ENCODE data around the gene SACM1L. TPM values are rescaled to one million over a fixed set of nuclear protein-coding genes. Genes with fewer than 3 reads are reported as not detected.

SACM1L gene
- total RNA-seq, 1 experiment from 2014 or later, result 31.6 TPM

DNA sequence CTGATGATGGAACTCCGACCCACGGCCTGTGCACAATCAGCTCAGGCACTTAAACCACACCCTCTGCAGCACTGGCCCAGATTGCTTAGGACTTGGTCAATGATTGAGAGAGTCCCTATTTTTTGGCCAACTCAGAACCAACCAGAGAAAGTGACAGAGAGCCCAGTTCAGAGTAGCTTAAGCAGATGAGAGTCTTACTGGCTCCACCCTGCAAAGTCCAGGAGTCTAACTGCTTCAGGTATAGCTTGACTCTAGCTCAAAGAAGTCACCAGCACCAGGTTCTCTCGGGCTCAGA, 87.1 kb downstream of the SACM1L start:
- no peak overlapping the region for H3K27ac ChIP-seq (ENCODE audit: low read length)
- no peaks in the 10 kb centered on the region for H3K36me3 ChIP-seq (ENCODE audit: control insufficient read depth, insufficient read depth, low read length)
- H3K27me3 ChIP-seq (ENCODE audit: control insufficient read depth, insufficient read depth, low read length), result no peaks in the 10 kb centered on the region
- no peak for ATAC-seq
- no peak for TF ChIP-seq POLR2AphosphoS5 (IDR thresholded peaks at IDR 0.05; ENCODE audit: low read depth, low read length)
- TF ChIP-seq, protein P1, sequence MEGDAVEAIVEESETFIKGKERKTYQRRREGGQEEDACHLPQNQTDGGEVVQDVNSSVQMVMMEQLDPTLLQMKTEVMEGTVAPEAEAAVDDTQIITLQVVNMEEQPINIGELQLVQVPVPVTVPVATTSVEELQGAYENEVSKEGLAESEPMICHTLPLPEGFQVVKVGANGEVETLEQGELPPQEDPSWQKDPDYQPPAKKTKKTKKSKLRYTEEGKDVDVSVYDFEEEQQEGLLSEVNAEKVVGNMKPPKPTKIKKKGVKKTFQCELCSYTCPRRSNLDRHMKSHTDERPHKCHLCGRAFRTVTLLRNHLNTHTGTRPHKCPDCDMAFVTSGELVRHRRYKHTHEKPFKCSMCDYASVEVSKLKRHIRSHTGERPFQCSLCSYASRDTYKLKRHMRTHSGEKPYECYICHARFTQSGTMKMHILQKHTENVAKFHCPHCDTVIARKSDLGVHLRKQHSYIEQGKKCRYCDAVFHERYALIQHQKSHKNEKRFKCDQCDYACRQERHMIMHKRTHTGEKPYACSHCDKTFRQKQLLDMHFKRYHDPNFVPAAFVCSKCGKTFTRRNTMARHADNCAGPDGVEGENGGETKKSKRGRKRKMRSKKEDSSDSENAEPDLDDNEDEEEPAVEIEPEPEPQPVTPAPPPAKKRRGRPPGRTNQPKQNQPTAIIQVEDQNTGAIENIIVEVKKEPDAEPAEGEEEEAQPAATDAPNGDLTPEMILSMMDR (IDR thresholded peaks at IDR 0.05), result no peak
- no peak for TF ChIP-seq TCF7L2 (IDR thresholded peaks at IDR 0.05; ENCODE audit: low read depth, low read length)
- no peak for TF ChIP-seq SIN3A (IDR thresholded peaks at IDR 0.05; ENCODE audit: borderline replicate concordance, insufficient read depth, low read depth, low read length)
- TF ChIP-seq, protein P2, sequence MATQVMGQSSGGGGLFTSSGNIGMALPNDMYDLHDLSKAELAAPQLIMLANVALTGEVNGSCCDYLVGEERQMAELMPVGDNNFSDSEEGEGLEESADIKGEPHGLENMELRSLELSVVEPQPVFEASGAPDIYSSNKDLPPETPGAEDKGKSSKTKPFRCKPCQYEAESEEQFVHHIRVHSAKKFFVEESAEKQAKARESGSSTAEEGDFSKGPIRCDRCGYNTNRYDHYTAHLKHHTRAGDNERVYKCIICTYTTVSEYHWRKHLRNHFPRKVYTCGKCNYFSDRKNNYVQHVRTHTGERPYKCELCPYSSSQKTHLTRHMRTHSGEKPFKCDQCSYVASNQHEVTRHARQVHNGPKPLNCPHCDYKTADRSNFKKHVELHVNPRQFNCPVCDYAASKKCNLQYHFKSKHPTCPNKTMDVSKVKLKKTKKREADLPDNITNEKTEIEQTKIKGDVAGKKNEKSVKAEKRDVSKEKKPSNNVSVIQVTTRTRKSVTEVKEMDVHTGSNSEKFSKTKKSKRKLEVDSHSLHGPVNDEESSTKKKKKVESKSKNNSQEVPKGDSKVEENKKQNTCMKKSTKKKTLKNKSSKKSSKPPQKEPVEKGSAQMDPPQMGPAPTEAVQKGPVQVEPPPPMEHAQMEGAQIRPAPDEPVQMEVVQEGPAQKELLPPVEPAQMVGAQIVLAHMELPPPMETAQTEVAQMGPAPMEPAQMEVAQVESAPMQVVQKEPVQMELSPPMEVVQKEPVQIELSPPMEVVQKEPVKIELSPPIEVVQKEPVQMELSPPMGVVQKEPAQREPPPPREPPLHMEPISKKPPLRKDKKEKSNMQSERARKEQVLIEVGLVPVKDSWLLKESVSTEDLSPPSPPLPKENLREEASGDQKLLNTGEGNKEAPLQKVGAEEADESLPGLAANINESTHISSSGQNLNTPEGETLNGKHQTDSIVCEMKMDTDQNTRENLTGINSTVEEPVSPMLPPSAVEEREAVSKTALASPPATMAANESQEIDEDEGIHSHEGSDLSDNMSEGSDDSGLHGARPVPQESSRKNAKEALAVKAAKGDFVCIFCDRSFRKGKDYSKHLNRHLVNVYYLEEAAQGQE (IDR thresholded peaks at IDR 0.05; ENCODE audit: insufficient read depth in 1 of 2, low read depth in 2 of 2, low read length in 1 of 2), result no peak
- POLR2A ChIA-PET, result no interaction called here
- no peaks in the 10 kb centered on the region for H3K9me3 ChIP-seq (ENCODE audit: control insufficient read depth, insufficient read depth, low read depth, low read length)
- BruUV-seq (replicated peaks), result no TSS peak
- DNase-seq (ENCODE audit: low read depth, low spot score), result no peak
- in situ Hi-C loops (cut with HindIII; ENCODE audit: low pct_unique_long_range_greater_than_20kb, low sequenced_read_pairs) (no loop called here), intact Hi-C loops (cut with micrococcal nuclease; ENCODE audit: unreplicated experiment) (no loop called here)
- no peaks in the 10 kb centered on the region for H3K4me1 ChIP-seq (ENCODE audit: control insufficient read depth, insufficient read depth, low read length)
- CTCF ChIA-PET, result no interaction called here
- H3K4me3 ChIP-seq (ENCODE audit: low read depth in 2 of 2, low read length in 2 of 2), result no peak overlapping the region

DNA sequence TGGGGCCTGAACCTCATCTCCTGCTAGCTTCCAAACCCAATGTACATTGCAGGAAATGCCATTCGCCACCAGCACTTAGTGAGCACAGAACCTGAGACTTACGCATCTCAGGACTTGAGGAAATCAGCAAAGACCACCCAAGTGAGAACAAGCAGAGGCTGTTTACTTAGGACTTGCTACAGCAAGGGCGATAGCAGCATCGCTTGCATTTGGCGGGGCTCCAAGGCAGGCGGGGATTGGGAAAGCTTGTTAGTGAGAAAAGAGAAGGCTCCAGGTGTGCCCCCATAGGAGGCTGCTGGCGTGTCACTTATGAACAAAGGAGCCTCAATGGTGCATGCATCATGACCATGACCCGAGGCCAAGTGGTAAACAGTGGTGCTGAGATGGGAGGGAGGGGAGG, 87.4 kb downstream of the SACM1L start:
- Histone ChIP-seq H3K4me1 (ENCODE audit: control insufficient read depth, insufficient read depth, low read length) (no peaks in the 10 kb centered on the region), H3K27ac (ENCODE audit: low read length) (no peak overlapping the region), H3K9me3 (ENCODE audit: control insufficient read depth, insufficient read depth, low read depth, low read length) (no peaks in the 10 kb centered on the region), H3K4me3 (ENCODE audit: low read depth in 2 of 2, low read length in 2 of 2) (no peak overlapping the region), H3K36me3 (ENCODE audit: control insufficient read depth, insufficient read depth, low read length) (no peaks in the 10 kb centered on the region), H3K27me3 (ENCODE audit: control insufficient read depth, insufficient read depth, low read length) (no peaks in the 10 kb centered on the region)
- no peak for ATAC-seq
- BruUV-seq (replicated peaks), result no TSS peak
- DNase-seq (ENCODE audit: low read depth, low spot score), result no peak
- CTCF ChIA-PET, result no interaction called here
- intact Hi-C loops (cut with micrococcal nuclease; ENCODE audit: unreplicated experiment), result no loop called here
- TF ChIP-seq, protein P1 (IDR thresholded peaks at IDR 0.05), result no peak
- TF ChIP-seq TCF7L2 (IDR thresholded peaks at IDR 0.05; ENCODE audit: low read depth, low read length), result no peak
- TF ChIP-seq, protein P2 (IDR thresholded peaks at IDR 0.05; ENCODE audit: insufficient read depth in 1 of 2, low read depth in 2 of 2, low read length in 1 of 2), result no peak
- TF ChIP-seq SIN3A (IDR thresholded peaks at IDR 0.05; ENCODE audit: borderline replicate concordance, insufficient read depth, low read depth, low read length), result no peak
- TF ChIP-seq POLR2AphosphoS5 (IDR thresholded peaks at IDR 0.05; ENCODE audit: low read depth, low read length), result no peak
- POLR2A ChIA-PET, result no interaction called here
- in situ Hi-C loops (cut with HindIII; ENCODE audit: low pct_unique_long_range_greater_than_20kb, low sequenced_read_pairs), result no loop called here

Data from Panc1 (cell line).